Endothelial cell (in vitro differentiated cells): Measurements from ENCODE around the gene BCL2L13. TPM values are rescaled to one million over a fixed set of nuclear protein-coding genes. Genes with fewer than 3 reads are reported as not detected.

Experiments
- DNase-seq: peaks from one replicate; pipeline ENCODE4 v3.0.0; 2021; ENCODE audit warnings: low spot score
- H3K27ac Mint-ChIP-seq: one replicate; pipeline ENCODE4 v1.8.0; 2021; ENCODE audit warnings: mixed read lengths, inconsistent platforms; ENCODE audit not compliant: unreplicated experiment
- H3K27me3 Mint-ChIP-seq: one replicate; pipeline ENCODE4 v1.8.0; 2021; ENCODE audit warnings: mild to moderate bottlenecking, moderate library complexity, mixed read lengths, inconsistent platforms; ENCODE audit not compliant: unreplicated experiment
- H3K36me3 Mint-ChIP-seq: one replicate; pipeline ENCODE4 v1.8.0; 2021; ENCODE audit warnings: mild to moderate bottlenecking, low read depth, mixed read lengths, inconsistent platforms; ENCODE audit not compliant: unreplicated experiment
- H3K4me1 Mint-ChIP-seq: one replicate; pipeline ENCODE4 v1.8.0; 2021; ENCODE audit warnings: mild to moderate bottlenecking, mixed read lengths, inconsistent platforms; ENCODE audit not compliant: unreplicated experiment
- H3K4me3 Mint-ChIP-seq: one replicate; pipeline ENCODE4 v1.8.0; 2021; ENCODE audit warnings: mild to moderate bottlenecking, mixed read lengths, inconsistent platforms; ENCODE audit not compliant: unreplicated experiment
- H3K9me3 Mint-ChIP-seq: one replicate; pipeline ENCODE4 v1.8.0; 2021; ENCODE audit warnings: mixed read lengths, inconsistent platforms; ENCODE audit not compliant: unreplicated experiment
- CTCF ChIP-seq: fragments of 200-600 bp; sonication (generic); IDR thresholded peaks from one replicate; pipeline ENCODE4 v1.5.0; 2021; ENCODE audit warnings: antibody characterized with exemption; ENCODE audit not compliant: unreplicated experiment
- total RNA-seq: library from RNA; stranded (reverse); fragmentation: NEBNext Ultra II Directional; extraction: Animal tissue kit (Norgen Biotek cat#: 25700); gene quantifications from one replicate; pipeline ENCODE4 v1.2.1, GENCODE V29; 2021; ENCODE audit not compliant: unreplicated experiment

Gene BCL2L13
- total RNA-seq, 1 donor from 2014 or later, result 26.2 TPM

GRCh38 chr22:17734187-17734586 is 95.6 kb downstream of the BCL2L13 start:
- no peak overlapping the region for H3K4me3 Mint-ChIP-seq
- DNase-seq, result no peak
- H3K36me3 Mint-ChIP-seq, result peaks cover 14% of the 10 kb centered on the region
- TF ChIP-seq CTCF, result no peak
- H3K27ac Mint-ChIP-seq, result no peak overlapping the region
- no peaks in the 10 kb centered on the region for H3K9me3 Mint-ChIP-seq
- peaks cover 10% of the 10 kb centered on the region for H3K4me1 Mint-ChIP-seq
- no peaks in the 10 kb centered on the region for H3K27me3 Mint-ChIP-seq

GRCh38 chr22:17738386-17739128 is 100.0 kb downstream of the BCL2L13 start:
- peaks cover 21% of the 10 kb centered on the region for H3K36me3 Mint-ChIP-seq
- TF ChIP-seq CTCF, result no peak
- H3K4me1 Mint-ChIP-seq, result no peaks in the 10 kb centered on the region
- H3K9me3 Mint-ChIP-seq, result no peaks in the 10 kb centered on the region
- H3K4me3 Mint-ChIP-seq, result no peak overlapping the region
- no peak overlapping the region for H3K27ac Mint-ChIP-seq
- peaks cover 5% of the 10 kb centered on the region for H3K27me3 Mint-ChIP-seq
- DNase-seq, result no peak

GRCh38 chr22:17739196-17739975 is 100.8 kb downstream of the BCL2L13 start:
- H3K9me3 Mint-ChIP-seq, result no peaks in the 10 kb centered on the region
- peaks cover 21% of the 10 kb centered on the region for H3K36me3 Mint-ChIP-seq
- no peak for DNase-seq
- no peaks in the 10 kb centered on the region for H3K4me1 Mint-ChIP-seq
- peaks cover 5% of the 10 kb centered on the region for H3K27me3 Mint-ChIP-seq
- H3K27ac Mint-ChIP-seq, result no peak overlapping the region
- H3K4me3 Mint-ChIP-seq, result no peak overlapping the region
- TF ChIP-seq CTCF, result no peak

- no peak for DNase-seq
- Mint-ChIP-seq H3K4me3 (no peak overlapping the region), H3K27ac (no peak overlapping the region), H3K36me3 (peaks cover 21% of the 10 kb centered on the region), H3K27me3 (peaks cover 5% of the 10 kb centered on the region), H3K9me3 (no peaks in the 10 kb centered on the region), H3K4me1 (peaks cover 8% of the 10 kb centered on the region)
- TF ChIP-seq CTCF, result no peak
Measured at GRCh38 chr22:17741866-17742526, 103.4 kb downstream of the BCL2L13 start.
